Testis (tissue), 3 donors: ENCODE data around the gene GLMP. TPM values are rescaled to one million over a fixed set of nuclear protein-coding genes. Genes with fewer than 3 reads are reported as not detected.

ENCODE experiments used
- DNase-seq: peaks from one replicate; pipeline ENCODE4 v3.0.0-alpha.2; 2019
- H3K27ac ChIP-seq, 2 donors: fragments of 200-600 bp; sonication (generic); one replicate each; pipeline ENCODE4 v1.5.1; 2019
- H3K27me3 ChIP-seq: fragments of 200-600 bp; sonication (generic); one replicate; pipeline ENCODE4 v1.5.1; 2019
- H3K36me3 ChIP-seq: fragments of 200-600 bp; sonication (generic); one replicate; pipeline ENCODE4 v1.5.1; 2017; ENCODE audit warnings: low read depth; ENCODE audit errors: missing control alignments
- H3K4me1 ChIP-seq: fragments of 200-600 bp; sonication (generic); one replicate; pipeline ENCODE4 v1.5.1; 2019
- H3K4me3 ChIP-seq, 2 donors: fragments of 200-600 bp; sonication (generic); one replicate each; pipeline ENCODE4 v1.5.1; 2017 to 2019
- H3K9me3 ChIP-seq: fragments of 200-600 bp; sonication (generic); one replicate; pipeline ENCODE4 v1.5.1; 2017
- POLR2A ChIP-seq: fragments of 450-650 bp; IDR thresholded peaks from one replicate; pipeline ENCODE4 v1.6.1; 2017; ENCODE audit warnings: antibody characterized with exemption, mild to moderate bottlenecking, moderate library complexity
- WGBS, 2 donors: methylation state at CpG; one replicate each; pipeline ENCODE4 v1.1.5; 2018; 5-methylcytosine and 5-hydroxymethylcytosine counted together
- intact Hi-C: fragments of 100-400 bp; cut with DNase I; formaldehyde crosslinking; loops from one replicate; pipeline ENCODE4 v1.15.1; 2023; ENCODE audit warnings: low total_unique reads
- polyA plus RNA-seq: library from polyadenylated mRNA; stranded (reverse); fragments of 350-450 nt; fragmentation: Illumina TruSeq; extraction: RNeasy Lipid Tissue Mini Kit (QIAGEN cat#74804); gene quantifications from one replicate; pipeline ENCODE4 v1.2.3, GENCODE V29; 2014; ENCODE audit warnings: low read depth, low replicate concordance; ENCODE audit not compliant: insufficient read depth
- total RNA-seq, 2 donors: library from RNA; depleted of rRNA; stranded (reverse); fragments of >200 nt; gene quantifications; one replicate each; pipeline ENCODE4 v1.2.3, GENCODE V29; 2016
- TF ChIP-seq, protein P1 (sequence below), 3 experiments: fragments of 450-650 bp in 2 of 3; fragments of 200-600 bp in 1 of 3; sonication (generic) in 1 of 3; IDR thresholded peaks; one replicate each; pipeline ENCODE4 v1.5.1; 2016 to 2019; ENCODE audit warnings: antibody characterized with exemption in 3 of 3, mild to moderate bottlenecking in 2 of 3, moderate library complexity in 1 of 3

GLMP gene
- total and polyA plus RNA-seq, 3 donors from 2014 or later: 26.1 to 45.7 (median 31.8) TPM

DNA sequence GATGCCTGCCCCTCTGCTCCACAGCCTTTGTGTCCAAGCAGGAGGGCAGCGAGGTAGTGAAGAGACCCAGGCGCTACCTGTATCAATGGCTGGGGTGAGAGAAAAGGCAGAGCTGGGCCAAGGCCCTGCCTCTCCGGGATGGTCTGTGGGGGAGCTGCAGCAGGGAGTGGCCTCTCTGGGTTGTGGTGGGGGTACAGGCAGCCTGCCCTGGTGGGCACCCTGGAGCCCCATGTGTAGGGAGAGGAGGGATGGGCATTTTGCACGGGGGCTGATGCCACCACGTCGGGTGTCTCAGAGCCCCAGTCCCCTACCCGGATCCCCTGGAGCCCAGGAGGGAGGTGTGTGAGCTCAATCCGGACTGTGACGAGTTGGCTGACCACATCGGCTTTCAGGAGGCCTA lies 52.7 kb downstream of the GLMP start:
- no peak overlapping the region for H3K27ac ChIP-seq
- no peak for TF ChIP-seq POLR2A
- TF ChIP-seq, protein P1, sequence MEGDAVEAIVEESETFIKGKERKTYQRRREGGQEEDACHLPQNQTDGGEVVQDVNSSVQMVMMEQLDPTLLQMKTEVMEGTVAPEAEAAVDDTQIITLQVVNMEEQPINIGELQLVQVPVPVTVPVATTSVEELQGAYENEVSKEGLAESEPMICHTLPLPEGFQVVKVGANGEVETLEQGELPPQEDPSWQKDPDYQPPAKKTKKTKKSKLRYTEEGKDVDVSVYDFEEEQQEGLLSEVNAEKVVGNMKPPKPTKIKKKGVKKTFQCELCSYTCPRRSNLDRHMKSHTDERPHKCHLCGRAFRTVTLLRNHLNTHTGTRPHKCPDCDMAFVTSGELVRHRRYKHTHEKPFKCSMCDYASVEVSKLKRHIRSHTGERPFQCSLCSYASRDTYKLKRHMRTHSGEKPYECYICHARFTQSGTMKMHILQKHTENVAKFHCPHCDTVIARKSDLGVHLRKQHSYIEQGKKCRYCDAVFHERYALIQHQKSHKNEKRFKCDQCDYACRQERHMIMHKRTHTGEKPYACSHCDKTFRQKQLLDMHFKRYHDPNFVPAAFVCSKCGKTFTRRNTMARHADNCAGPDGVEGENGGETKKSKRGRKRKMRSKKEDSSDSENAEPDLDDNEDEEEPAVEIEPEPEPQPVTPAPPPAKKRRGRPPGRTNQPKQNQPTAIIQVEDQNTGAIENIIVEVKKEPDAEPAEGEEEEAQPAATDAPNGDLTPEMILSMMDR (IDR thresholded peaks at IDR 0.05): no peak
- peaks cover 19% of the 10 kb centered on the region for H3K4me1 ChIP-seq
- intact Hi-C loops: no loop called here
- no peaks in the 10 kb centered on the region for H3K9me3 ChIP-seq
- WGBS, 2 donors: 71 to 80% methylated on average over 1 to 10 of the region's 10 CpGs
- no peaks in the 10 kb centered on the region for H3K36me3 ChIP-seq
- DNase-seq: no peak
- H3K27me3 ChIP-seq: no peaks in the 10 kb centered on the region
- H3K4me3 ChIP-seq: no peak overlapping the region

Other genes starting within 250 kb of the GLMP start
- gene UBQLN4, start 241.9 kb downstream of the GLMP start, total RNA-seq: 10 to 100 TPM; 41.0 to 42.7 TPM
- gene UBQLN4, start 241.9 kb downstream of the GLMP start, polyA plus RNA-seq: 34.4 TPM
- 10 to 100 TPM; 47.6 to 50.4 TPM for gene LAMTOR2, start 240.9 kb downstream of the GLMP start, total RNA-seq
- 55.5 TPM for gene LAMTOR2, start 240.9 kb downstream of the GLMP start, polyA plus RNA-seq
- 1 to 10 TPM; 1.2 to 2.0 TPM for gene RAB25, start 234.5 kb downstream of the GLMP start, total RNA-seq
- gene RAB25, start 234.5 kb downstream of the GLMP start, polyA plus RNA-seq: 2.1 TPM
- gene MEX3A, start 213.2 kb downstream of the GLMP start, total RNA-seq: 1 to 10 TPM; 2.4 to 3.0 TPM
- 0.87 TPM for gene MEX3A, start 213.2 kb downstream of the GLMP start, polyA plus RNA-seq
- 100 to 1,000 TPM; 162 to 219 TPM for gene LMNA, start 181.0 kb downstream of the GLMP start, total RNA-seq
- 189 TPM for gene LMNA, start 181.0 kb downstream of the GLMP start, polyA plus RNA-seq
- 1 to 10 TPM; 4.8 to 8.0 TPM for gene SEMA4A, start 142.1 kb downstream of the GLMP start, total RNA-seq
- 7.7 TPM for gene SEMA4A, start 142.1 kb downstream of the GLMP start, polyA plus RNA-seq
- 10 to 100 TPM; 32.8 to 34.2 TPM for gene SLC25A44, start 101.6 kb downstream of the GLMP start, total RNA-seq
- gene SLC25A44, start 101.6 kb downstream of the GLMP start, polyA plus RNA-seq: 32.4 TPM
- 10 to 100 TPM; 38.1 to 47.0 TPM for gene PMF1, start 82.7 kb downstream of the GLMP start, total RNA-seq
- gene PMF1, start 82.7 kb downstream of the GLMP start, polyA plus RNA-seq: 32.3 TPM
- gene BGLAP, start 53.5 kb downstream of the GLMP start, total RNA-seq: 1 to 10 TPM; 1.1 to 1.5 TPM
- not detected for gene BGLAP, start 53.5 kb downstream of the GLMP start, polyA plus RNA-seq
- 10 to 100 TPM in 1 of 2 donors, 1 to 10 TPM in 1; 8.0 to 10.5 TPM for gene PAQR6, start 47.6 kb downstream of the GLMP start, total RNA-seq
- gene PAQR6, start 47.6 kb downstream of the GLMP start, polyA plus RNA-seq: 3.6 TPM
- 100 to 1,000 TPM in 1 of 2 donors, 10 to 100 TPM in 1; 82.5 to 100 TPM for gene SMG5, start 12.9 kb downstream of the GLMP start, total RNA-seq
- 74.5 TPM for gene SMG5, start 12.9 kb downstream of the GLMP start, polyA plus RNA-seq
- 1 to 10 TPM; 4.6 to 5.3 TPM for gene TMEM79, start 11.4 kb downstream of the GLMP start, total RNA-seq
- 5.3 TPM for gene TMEM79, start 11.4 kb downstream of the GLMP start, polyA plus RNA-seq
- 1 to 10 TPM; 1.7 to 1.8 TPM for gene VHLL, start 3.6 kb upstream of the GLMP start, total RNA-seq
- gene VHLL, start 3.6 kb upstream of the GLMP start, polyA plus RNA-seq: not detected
- gene CCT3, start 42.6 kb upstream of the GLMP start, total RNA-seq: 100 to 1,000 TPM; 192 to 203 TPM
- 302 TPM for gene CCT3, start 42.6 kb upstream of the GLMP start, polyA plus RNA-seq
- 100 to 1,000 TPM; 354 to 748 TPM for gene TSACC, start 42.8 kb upstream of the GLMP start, total RNA-seq
- 1,814 TPM for gene TSACC, start 42.8 kb upstream of the GLMP start, polyA plus RNA-seq
- 1 to 10 TPM; 2.0 TPM for gene RHBG, start 73.5 kb upstream of the GLMP start, total RNA-seq
- 3.3 TPM for gene RHBG, start 73.5 kb upstream of the GLMP start, polyA plus RNA-seq
- 100 to 1,000 TPM in 1 of 2 donors, 10 to 100 TPM in 1; 96.8 to 113 TPM for gene MEF2D, start 205.1 kb upstream of the GLMP start, total RNA-seq
- gene MEF2D, start 205.1 kb upstream of the GLMP start, polyA plus RNA-seq: 34.4 TPM